ENCODE results near the gene RIOK2. TPM values are rescaled to one million over a fixed set of nuclear protein-coding genes. Genes with fewer than 3 reads are reported as not detected.

The RIOK2 gene
- total and polyA plus RNA-seq, 9 of the 15 experiments (the other 6 are each of a cell fraction or from before 2014, with no cell fraction given), result 22.9 to 97.6 (median 47.8) TPM

- BruUV-seq (replicated peaks), result no TSS peak
- DNase-seq (ENCODE audit: extremely low read depth in 1 of 4, low spot score in 3 of 4) (no peak), FAIRE-seq (no peak), ATAC-seq (no peak)
- Histone ChIP-seq H3K27ac (ENCODE audit: extremely low read depth, low read depth, low read length) (no peak overlapping the region), H4K20me1 (replicated peaks; ENCODE audit: control insufficient read depth, insufficient read depth, low read length) (no peaks in the 10 kb centered on the region), H3K9me1 (ENCODE audit: control insufficient read depth, insufficient read depth, low read length) (no peaks in the 10 kb centered on the region), H3K36me3 (ENCODE audit: control insufficient read depth, insufficient read depth, low read length) (no peaks in the 10 kb centered on the region), H3K27me3 (ENCODE audit: control insufficient read depth in 2 of 2, insufficient read depth in 2 of 2, low read length in 2 of 2) (no peaks in the 10 kb centered on the region), H3K9me3 (replicated peaks; ENCODE audit: control insufficient read depth, insufficient read depth, low read depth, low read length) (no peaks in the 10 kb centered on the region), H3K9ac (ENCODE audit: insufficient read depth in 1 of 2, low read depth in 2 of 2, low read length in 2 of 2) (no peak overlapping the region), H3K4me1 (replicated peaks in 1 of 2; ENCODE audit: control insufficient read depth in 2 of 2, insufficient read depth in 2 of 2, low read length in 2 of 2) (no peaks in the 10 kb centered on the region), H2AFZ (ENCODE audit: low read depth, low read length) (no peak overlapping the region), H3K79me2 (ENCODE audit: control insufficient read depth, insufficient read depth, low read length) (no peaks in the 10 kb centered on the region), H3K4me3 (no peak overlapping the region), H3K4me2 (ENCODE audit: insufficient read depth, low read length) (no peak overlapping the region)
- TF ChIP-seq ZNF507 (tag; conservative IDR thresholded peaks at IDR 0.05) (no peak), ZNF165 (CRISPR knock-in tag; IDR thresholded peaks at IDR 0.05; ENCODE audit: borderline replicate concordance) (no peak), ELF1 (tag; IDR thresholded peaks at IDR 0.05) (no peak), HIVEP1 (CRISPR knock-in tag; IDR thresholded peaks at IDR 0.05) (no peak), ZNF197 (CRISPR knock-in tag; IDR thresholded peaks at IDR 0.05; ENCODE audit: low read depth) (no peak), ZNF224 (CRISPR knock-in tag; IDR thresholded peaks at IDR 0.05) (no peak), YY1 (IDR thresholded peaks at IDR 0.05; ENCODE audit: borderline replicate concordance in 1 of 3, control insufficient read depth in 1 of 3, extremely low read depth in 1 of 3, insufficient read depth in 3 of 3, insufficient read length in 1 of 3, insufficient replicate concordance in 2 of 3, low read depth in 1 of 3, low read length in 2 of 3) (no peak), ZBTB49 (CRISPR knock-in tag; IDR thresholded peaks at IDR 0.05; ENCODE audit: borderline replicate concordance) (no peak), ESRRA (IDR thresholded peaks at IDR 0.05; ENCODE audit: borderline replicate concordance, low read depth) (no peak)
- TF ChIP-seq, protein P1, sequence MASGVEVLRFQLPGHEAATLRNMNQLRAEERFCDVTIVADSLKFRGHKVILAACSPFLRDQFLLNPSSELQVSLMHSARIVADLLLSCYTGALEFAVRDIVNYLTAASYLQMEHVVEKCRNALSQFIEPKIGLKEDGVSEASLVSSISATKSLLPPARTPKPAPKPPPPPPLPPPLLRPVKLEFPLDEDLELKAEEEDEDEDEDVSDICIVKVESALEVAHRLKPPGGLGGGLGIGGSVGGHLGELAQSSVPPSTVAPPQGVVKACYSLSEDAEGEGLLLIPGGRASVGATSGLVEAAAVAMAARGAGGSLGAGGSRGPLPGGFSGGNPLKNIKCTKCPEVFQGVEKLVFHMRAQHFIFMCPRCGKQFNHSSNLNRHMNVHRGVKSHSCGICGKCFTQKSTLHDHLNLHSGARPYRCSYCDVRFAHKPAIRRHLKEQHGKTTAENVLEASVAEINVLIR (CRISPR knock-in tag; IDR thresholded peaks at IDR 0.05), result no peak
- CTCF ChIA-PET (ENCODE audit: low intra/inter-chr PET ratio), result no interaction called here
- POLR2A ChIA-PET, result no interaction called here
- in situ Hi-C loops (cut with MboI) (no loop called here), intact Hi-C loops (cut with micrococcal nuclease) (loop anchor here (2.0 to 10.0 kb wide), 2 partner anchors 1119 to 1565 kb away; no protein-coding TSS in a partner anchor)
- 45% methylated on average over 6 of the region's 6 CpGs for WGBS (ENCODE audit: insufficient coverage, low coverage, missing lambda C conversion rate)
These were observed 46.7 kb upstream of the RIOK2 start for GRCh38 chr5:97229688-97230285.

Measured in K562 (cell line).